ENCODE data around the gene LINGO3. TPM values are rescaled to one million over a fixed set of nuclear protein-coding genes. Genes with fewer than 3 reads are reported as not detected.

LINGO3 gene
- total and polyA plus RNA-seq, 10 of the 15 experiments (the other 5 are each of a cell fraction or from before 2014, with no cell fraction given): 0.09 to 2.0 (median 0.40) TPM; not detected in 5

- Histone ChIP-seq H3K9me3 (replicated peaks; ENCODE audit: control insufficient read depth, insufficient read depth, low read length) (no peaks in the 10 kb centered on the region), H3K27ac (ENCODE audit: control insufficient read depth, insufficient read depth) (no peak overlapping the region), H3K79me2 (ENCODE audit: control insufficient read depth, insufficient read depth, low read length) (peaks cover 4% of the 10 kb centered on the region), H3K4me2 (ENCODE audit: control insufficient read depth, insufficient read depth) (no peak overlapping the region), H3K36me3 (ENCODE audit: control insufficient read depth in 2 of 2, insufficient read depth in 2 of 2, low read length in 1 of 2) (peaks cover 0 to 9% of the 10 kb centered on the region in 2 experiments; a peak in 3 of 4 replicates), H3K4me3 (no peak overlapping the region), H4K20me1 (ENCODE audit: control insufficient read depth, insufficient read depth) (no peaks in the 10 kb centered on the region), H3K4me1 (ENCODE audit: control insufficient read depth, insufficient read depth, low read length) (no peaks in the 10 kb centered on the region), H2AFZ (ENCODE audit: control insufficient read depth, low read depth, low read length) (no peak overlapping the region), H3K9ac (ENCODE audit: control insufficient read depth, insufficient read depth, low read length) (no peak overlapping the region), H3K27me3 (replicated peaks in 1 of 2; ENCODE audit: control insufficient read depth in 2 of 2, insufficient read depth in 2 of 2, low read length in 1 of 2) (no peaks in the 10 kb centered on the region)
- CTCF ChIA-PET: no interaction called here
- TF ChIP-seq NR2F1 (conservative IDR thresholded peaks at IDR 0.05) (no peak), SPI1 (IDR thresholded peaks at IDR 0.05; ENCODE audit: borderline replicate concordance, insufficient read depth, low read depth, low read length) (no peak), CUX1 (IDR thresholded peaks at IDR 0.05; ENCODE audit: insufficient replicate concordance, low read depth, low read length) (no peak), CEBPB (IDR thresholded peaks at IDR 0.05; ENCODE audit: borderline replicate concordance in 1 of 2, low read depth in 2 of 2, low read length in 2 of 2) (no peak), SREBF2 (IDR thresholded peaks at IDR 0.05; ENCODE audit: low read length) (no peak), WRNIP1 (IDR thresholded peaks at IDR 0.05; ENCODE audit: borderline replicate concordance, low read depth, low read length) (no peak), TARDBP (IDR thresholded peaks at IDR 0.05; ENCODE audit: borderline replicate concordance) (no peak), POU2F2 (IDR thresholded peaks at IDR 0.05; ENCODE audit: borderline replicate concordance, low read depth, low read length) (no peak), TBL1XR1 (IDR thresholded peaks at IDR 0.05; ENCODE audit: low read depth, low read length) (no peak), MTA2 (IDR thresholded peaks at IDR 0.05; ENCODE audit: low read depth) (no peak)
- TF ChIP-seq, protein P1, sequence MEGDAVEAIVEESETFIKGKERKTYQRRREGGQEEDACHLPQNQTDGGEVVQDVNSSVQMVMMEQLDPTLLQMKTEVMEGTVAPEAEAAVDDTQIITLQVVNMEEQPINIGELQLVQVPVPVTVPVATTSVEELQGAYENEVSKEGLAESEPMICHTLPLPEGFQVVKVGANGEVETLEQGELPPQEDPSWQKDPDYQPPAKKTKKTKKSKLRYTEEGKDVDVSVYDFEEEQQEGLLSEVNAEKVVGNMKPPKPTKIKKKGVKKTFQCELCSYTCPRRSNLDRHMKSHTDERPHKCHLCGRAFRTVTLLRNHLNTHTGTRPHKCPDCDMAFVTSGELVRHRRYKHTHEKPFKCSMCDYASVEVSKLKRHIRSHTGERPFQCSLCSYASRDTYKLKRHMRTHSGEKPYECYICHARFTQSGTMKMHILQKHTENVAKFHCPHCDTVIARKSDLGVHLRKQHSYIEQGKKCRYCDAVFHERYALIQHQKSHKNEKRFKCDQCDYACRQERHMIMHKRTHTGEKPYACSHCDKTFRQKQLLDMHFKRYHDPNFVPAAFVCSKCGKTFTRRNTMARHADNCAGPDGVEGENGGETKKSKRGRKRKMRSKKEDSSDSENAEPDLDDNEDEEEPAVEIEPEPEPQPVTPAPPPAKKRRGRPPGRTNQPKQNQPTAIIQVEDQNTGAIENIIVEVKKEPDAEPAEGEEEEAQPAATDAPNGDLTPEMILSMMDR (IDR thresholded peaks at IDR 0.05 in 2 of 3, conservative IDR thresholded peaks at IDR 0.05 in 1 of 3; ENCODE audit: control insufficient read depth in 2 of 3, extremely low read depth in 1 of 3, insufficient read depth in 1 of 3, low read depth in 3 of 3, low read length in 3 of 3): no peak
- TF ChIP-seq, protein P2, sequence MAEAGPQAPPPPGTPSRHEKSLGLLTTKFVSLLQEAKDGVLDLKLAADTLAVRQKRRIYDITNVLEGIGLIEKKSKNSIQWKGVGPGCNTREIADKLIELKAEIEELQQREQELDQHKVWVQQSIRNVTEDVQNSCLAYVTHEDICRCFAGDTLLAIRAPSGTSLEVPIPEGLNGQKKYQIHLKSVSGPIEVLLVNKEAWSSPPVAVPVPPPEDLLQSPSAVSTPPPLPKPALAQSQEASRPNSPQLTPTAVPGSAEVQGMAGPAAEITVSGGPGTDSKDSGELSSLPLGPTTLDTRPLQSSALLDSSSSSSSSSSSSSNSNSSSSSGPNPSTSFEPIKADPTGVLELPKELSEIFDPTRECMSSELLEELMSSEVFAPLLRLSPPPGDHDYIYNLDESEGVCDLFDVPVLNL (IDR thresholded peaks at IDR 0.05; ENCODE audit: low read depth, low read length): no peak
- in situ Hi-C loops (cut with MboI) (no loop called here), intact Hi-C loops (cut with micrococcal nuclease; ENCODE audit: unreplicated experiment) (no loop called here)
- FAIRE-seq (no peak), DNase-seq (ENCODE audit: low read depth, low spot score) (no peak), ATAC-seq (no peak)
- POLR2A ChIA-PET: no interaction called here
- SMC1A ChIA-PET (ENCODE audit: uncharacterized antibody, unreplicated experiment): no interaction called here
- BruUV-seq (replicated peaks): no TSS peak
- WGBS (ENCODE audit: insufficient coverage, insufficient replicate concordance, low lambda C conversion rate, missing lambda C conversion rate): 93% methylated on average over 31 of the region's 38 CpGs
- RAD21 ChIA-PET (ENCODE audit: unreplicated experiment): no interaction called here
These were observed 32.7 kb upstream of the LINGO3 start for GRCh38 chr19:2340496-2341243.

Measured in GM12878 (cell line).